ENCODE data around the gene VEZF1.

GRCh38 chr17:57926723-57927047, 61.4 kb downstream of the VEZF1 start:
- TF ChIP-seq EZH2phosphoT487 (IDR thresholded peaks at IDR 0.05; ENCODE audit: insufficient read depth, low read depth) (no peak), EZH2 (IDR thresholded peaks at IDR 0.05; ENCODE audit: insufficient read depth, poor library complexity, severe bottlenecking) (no peak)

All from GM23248 (cell line).